ENCODE measurements around the gene CACNA2D3.

CACNA2D3 gene

GRCh38 chr3:54217828-54218227, 95.5 kb downstream of the CACNA2D3 start:
- no peak for DNase-seq (ENCODE audit: low spot score)

GRCh38 chr3:54222316-54222715, 100.0 kb downstream of the CACNA2D3 start:
- DNase-seq (ENCODE audit: low spot score): no peak

GRCh38 chr3:54223063-54223462, 100.7 kb downstream of the CACNA2D3 start:
- no peak for DNase-seq (ENCODE audit: low spot score)

- no peak for DNase-seq (ENCODE audit: low spot score)
These were observed 103.6 kb downstream of the CACNA2D3 start for GRCh38 chr3:54225841-54226528.

DNA sequence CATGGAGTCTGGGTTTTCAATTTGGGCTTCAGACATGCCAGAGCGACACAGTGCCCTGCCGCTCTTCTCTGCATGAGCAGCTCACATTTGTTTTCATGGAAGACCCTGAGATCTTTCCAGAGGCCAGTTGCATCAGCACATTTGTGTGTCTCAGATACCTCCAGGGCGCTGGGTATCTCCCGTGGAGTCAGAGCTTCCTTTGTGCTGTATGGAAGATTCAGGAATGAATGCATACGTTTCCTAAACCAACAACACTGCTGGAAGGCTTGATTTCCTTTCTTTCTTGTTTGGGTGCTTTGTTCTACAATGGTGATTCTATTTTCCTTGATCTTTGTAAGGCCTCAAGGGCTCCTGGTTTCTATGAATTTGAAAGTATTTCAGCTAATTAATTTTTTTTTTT, 106.5 kb downstream of the CACNA2D3 start:
- no peak for DNase-seq (ENCODE audit: low spot score)

- no peak for DNase-seq (ENCODE audit: low spot score)
These were observed 110.3 kb downstream of the CACNA2D3 start for GRCh38 chr3:54232618-54233017.

DNA sequence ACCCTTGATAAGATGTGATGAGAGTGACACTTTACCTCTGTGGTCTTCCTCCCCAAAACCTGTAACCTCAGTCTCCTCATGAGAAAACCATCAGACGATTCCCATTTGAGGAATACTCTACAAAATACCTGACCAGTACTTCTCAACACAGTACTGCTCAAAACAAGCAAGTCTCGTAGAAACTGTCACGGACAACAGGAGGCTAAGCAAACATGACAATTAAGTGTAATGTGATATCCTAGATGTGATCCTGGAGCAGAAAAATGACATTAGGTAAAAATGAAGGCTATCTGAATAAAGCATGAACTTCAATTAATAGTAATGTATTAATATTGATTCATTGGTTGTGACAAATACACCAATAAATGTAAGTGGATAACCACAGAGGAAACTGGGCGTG, 113.6 kb downstream of the CACNA2D3 start:
- DNase-seq (ENCODE audit: low spot score): no peak

GRCh38 chr3:54237109-54237508, 114.8 kb downstream of the CACNA2D3 start:
- DNase-seq (ENCODE audit: low spot score): no peak

GRCh38 chr3:54237788-54238502, 115.6 kb downstream of the CACNA2D3 start:
- DNase-seq (ENCODE audit: low spot score): no peak

GRCh38 chr3:54240309-54240708, 118.0 kb downstream of the CACNA2D3 start:
- no peak for DNase-seq (ENCODE audit: low spot score)

GRCh38 chr3:54243056-54243931, 120.9 kb downstream of the CACNA2D3 start:
- peak; percentile 8 for DNase-seq (ENCODE audit: low spot score)

GRCh38 chr3:54243960-54244682, 121.8 kb downstream of the CACNA2D3 start:
- DNase-seq (ENCODE audit: low spot score): no peak

GRCh38 chr3:54251705-54252104, 129.4 kb downstream of the CACNA2D3 start:
- DNase-seq (ENCODE audit: low spot score): no peak

- no peak for DNase-seq (ENCODE audit: low spot score)
These were observed 134.9 kb downstream of the CACNA2D3 start for GRCh38 chr3:54257125-54257720.

DNA sequence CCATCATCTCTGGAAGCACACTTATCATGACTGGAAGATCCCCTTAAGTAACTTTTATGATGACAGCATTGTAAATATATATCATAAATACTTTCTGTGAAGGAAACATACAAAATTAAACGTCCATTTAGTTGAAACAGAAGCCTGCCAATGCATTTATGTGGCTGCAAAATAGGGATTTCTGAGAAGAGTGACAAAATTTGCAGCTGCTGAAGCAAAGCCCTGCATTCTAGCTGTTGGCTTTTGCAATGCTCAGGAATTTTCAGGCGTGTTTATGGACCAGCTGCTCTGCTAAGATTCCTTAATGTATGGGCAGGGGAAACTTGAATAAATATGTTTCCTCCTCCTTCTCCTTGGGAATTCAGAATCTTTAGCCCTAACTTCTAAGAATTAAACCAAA, 137.3 kb downstream of the CACNA2D3 start:
- no peak for DNase-seq (ENCODE audit: low spot score)

GRCh38 chr3:54261141-54261540, 138.8 kb downstream of the CACNA2D3 start:
- no peak for DNase-seq (ENCODE audit: low spot score)

DNA sequence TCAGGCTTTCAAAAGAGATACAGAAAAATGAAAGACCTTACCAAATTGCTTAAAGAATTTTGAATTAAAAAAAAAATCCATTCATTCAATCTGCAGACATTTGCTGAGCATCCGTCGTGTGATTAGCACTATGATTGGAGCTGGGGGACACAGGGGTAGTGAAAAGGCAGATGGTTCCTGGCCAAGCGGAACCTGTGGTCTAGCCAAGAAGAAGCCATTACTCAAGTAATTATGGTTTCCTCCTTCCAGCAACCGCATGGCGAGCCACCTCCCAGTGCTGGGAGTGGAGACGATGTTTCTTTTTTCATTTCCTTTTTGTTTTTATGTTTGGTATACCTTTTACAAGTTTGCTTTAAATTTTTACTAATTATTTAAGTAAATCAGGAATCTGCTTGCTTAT, 140.2 kb downstream of the CACNA2D3 start:
- no peak for DNase-seq (ENCODE audit: low spot score)

DNA sequence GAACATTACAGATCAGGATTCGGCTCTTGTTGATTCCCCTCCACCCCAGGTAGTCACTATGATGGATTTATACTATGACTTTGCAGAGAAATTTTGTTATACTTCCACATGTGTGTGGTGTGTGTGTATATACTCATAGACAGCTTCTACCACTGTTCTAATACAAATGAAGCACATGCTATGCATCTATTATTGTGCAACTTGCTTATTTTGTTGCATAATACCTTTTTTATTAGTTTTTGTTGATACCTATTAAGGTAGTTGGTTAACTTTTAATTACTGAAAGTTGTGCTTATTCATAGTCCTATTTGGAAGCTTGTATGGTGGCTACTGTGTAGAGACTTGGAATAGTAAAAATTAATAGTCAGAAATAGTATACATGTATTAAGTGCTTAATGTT, 140.6 kb downstream of the CACNA2D3 start:
- DNase-seq (ENCODE audit: low spot score): no peak

DNA sequence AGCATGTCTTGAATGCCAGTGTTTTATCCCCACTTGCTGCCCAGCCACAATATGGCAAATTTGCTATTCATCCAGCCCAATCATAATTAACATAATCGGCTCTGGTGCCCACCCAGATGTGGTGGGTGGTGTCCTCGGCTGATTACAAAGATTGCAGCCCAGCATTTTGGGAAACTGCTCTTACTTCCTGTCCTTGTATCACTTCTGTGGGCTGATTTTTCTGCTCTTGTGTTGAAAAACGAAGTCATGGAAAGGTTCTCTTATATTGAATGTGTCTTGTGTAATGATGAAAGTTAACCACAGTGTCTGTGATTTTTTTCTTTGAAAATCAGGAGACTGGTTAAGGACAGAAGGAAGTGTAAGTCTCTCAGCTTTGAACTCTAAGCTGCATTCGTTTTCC, 141.7 kb downstream of the CACNA2D3 start:
- DNase-seq (ENCODE audit: low spot score): no peak

DNA sequence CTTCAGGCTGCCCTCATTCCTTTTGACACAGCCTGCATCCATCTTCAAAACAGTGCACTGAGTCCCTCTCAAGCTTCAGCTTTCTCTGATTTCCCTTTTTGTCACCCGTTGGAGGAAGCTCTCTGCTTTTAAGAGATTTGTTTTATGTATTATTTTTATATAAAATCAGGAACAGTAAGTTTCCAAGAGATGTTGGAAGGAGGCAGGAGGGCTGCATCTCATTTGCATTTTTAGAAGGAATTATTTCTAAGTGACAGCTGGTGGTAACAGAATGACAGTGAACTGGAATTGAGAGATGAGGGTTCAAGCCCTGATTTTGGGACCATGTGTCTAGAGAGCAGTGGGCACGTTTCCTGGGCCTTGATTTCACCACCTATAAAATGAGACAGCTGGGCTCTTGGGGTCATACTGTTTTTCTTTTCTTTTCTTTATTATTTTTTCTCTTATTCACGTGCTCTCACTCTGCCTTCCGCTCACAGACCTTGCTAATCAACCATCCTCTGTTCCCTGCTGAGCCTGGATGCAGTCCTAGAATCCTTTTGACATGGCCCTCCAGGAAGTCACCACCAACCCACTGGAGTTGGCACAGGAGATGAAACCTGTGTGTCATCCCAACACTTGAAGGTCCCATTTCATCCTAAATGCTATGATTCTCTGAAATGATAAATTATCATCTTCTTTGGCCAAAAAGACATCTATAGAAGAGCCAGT, 148.6 kb downstream of the CACNA2D3 start:
- DNase-seq (ENCODE audit: low spot score): no peak

GRCh38 chr3:54273791-54274190, 151.4 kb downstream of the CACNA2D3 start:
- no peak for DNase-seq (ENCODE audit: low spot score)
